ENCODE results near the gene EFR3B. TPM values are rescaled to one million over a fixed set of nuclear protein-coding genes. Genes with fewer than 3 reads are reported as not detected.

The EFR3B gene
- total and polyA plus RNA-seq, 9 donors = 0.36 to 4.5 (median 1.4) TPM

DNA sequence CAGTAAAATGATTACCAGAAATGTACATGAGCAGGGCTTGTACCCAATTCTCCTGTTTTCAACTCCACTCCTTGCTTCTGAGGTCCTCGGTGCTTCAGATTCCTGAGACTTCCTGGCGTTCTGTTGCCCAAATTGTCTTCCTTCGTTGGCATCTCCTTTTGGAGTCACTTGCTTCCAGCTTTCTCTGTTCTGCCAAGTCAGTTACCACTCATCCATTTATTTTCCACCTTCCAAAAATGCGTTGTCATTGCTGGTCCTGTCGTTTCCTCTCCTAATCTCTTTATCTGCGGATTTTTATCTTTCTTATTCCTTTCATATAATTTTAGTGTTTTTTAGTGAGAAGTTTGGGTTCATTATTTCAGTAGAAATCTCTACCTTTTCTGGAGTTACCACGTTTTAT lies 18.5 kb upstream of the EFR3B start:
- TF ChIP-seq EP300 (IDR thresholded peaks at IDR 0.05) (no peak), POLR2A (IDR thresholded peaks at IDR 0.05) (no peak)
- TF ChIP-seq, protein P1, sequence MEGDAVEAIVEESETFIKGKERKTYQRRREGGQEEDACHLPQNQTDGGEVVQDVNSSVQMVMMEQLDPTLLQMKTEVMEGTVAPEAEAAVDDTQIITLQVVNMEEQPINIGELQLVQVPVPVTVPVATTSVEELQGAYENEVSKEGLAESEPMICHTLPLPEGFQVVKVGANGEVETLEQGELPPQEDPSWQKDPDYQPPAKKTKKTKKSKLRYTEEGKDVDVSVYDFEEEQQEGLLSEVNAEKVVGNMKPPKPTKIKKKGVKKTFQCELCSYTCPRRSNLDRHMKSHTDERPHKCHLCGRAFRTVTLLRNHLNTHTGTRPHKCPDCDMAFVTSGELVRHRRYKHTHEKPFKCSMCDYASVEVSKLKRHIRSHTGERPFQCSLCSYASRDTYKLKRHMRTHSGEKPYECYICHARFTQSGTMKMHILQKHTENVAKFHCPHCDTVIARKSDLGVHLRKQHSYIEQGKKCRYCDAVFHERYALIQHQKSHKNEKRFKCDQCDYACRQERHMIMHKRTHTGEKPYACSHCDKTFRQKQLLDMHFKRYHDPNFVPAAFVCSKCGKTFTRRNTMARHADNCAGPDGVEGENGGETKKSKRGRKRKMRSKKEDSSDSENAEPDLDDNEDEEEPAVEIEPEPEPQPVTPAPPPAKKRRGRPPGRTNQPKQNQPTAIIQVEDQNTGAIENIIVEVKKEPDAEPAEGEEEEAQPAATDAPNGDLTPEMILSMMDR (IDR thresholded peaks at IDR 0.05) = no peak
- Histone ChIP-seq H3K4me1 (ENCODE audit: insufficient read depth) (no peaks in the 10 kb centered on the region), H3K27ac (no peak overlapping the region), H3K9me3 (no peaks in the 10 kb centered on the region), H3K27me3 (no peaks in the 10 kb centered on the region), H3K36me3 (no peaks in the 10 kb centered on the region), H3K4me3 (no peak overlapping the region)
- 77 to 86% (median 78%) methylated on average over 7 of the region's 7 CpGs for WGBS, 3 donors
- no peak for DNase-seq
- intact Hi-C loops (cut with DNase I) = loop anchor here in 1 of 4 donors (5.0 kb wide), 1 partner anchor 116 kb away; no protein-coding TSS in a partner anchor

DNA sequence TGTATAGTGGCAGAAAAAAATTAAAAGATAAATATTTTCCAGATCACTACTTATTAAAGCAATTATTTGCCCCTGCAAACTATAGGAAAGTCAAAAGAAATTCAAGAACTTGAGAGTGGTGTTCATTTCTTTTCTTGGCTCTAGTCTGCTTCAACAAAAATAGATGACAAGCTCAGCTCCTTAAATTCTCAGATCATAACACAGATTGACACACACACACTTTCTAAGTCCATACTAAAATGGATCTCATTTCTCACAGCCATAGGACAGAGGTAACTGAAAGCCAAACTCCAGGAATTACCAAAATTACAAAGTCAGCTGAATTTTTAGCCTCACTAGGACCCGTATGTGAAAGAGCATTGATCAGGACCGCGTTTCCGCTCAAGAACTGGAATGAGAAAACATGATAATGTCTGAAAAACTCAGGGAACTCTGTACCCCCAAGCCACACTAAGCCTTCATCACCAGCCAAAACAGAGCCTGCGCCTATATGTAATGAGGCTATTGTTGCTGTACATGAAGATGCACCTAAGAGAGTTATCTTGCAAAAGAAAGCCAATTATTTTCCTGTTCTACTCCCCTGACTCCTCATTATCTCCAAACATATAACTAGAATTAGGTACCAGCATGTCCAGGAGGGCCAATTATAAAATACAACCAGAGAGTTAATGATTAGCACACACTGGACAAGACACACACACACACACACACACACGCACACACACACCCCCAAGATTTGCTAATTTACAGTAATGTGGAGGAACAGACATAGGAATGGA lies 16.5 kb upstream of the EFR3B start:
- intact Hi-C loops (cut with DNase I) = no loop called here
- no peaks in the 10 kb centered on the region for H3K36me3 ChIP-seq
- no peak overlapping the region for H3K4me3 ChIP-seq
- DNase-seq = no peak
- no peaks in the 10 kb centered on the region for H3K4me1 ChIP-seq (ENCODE audit: insufficient read depth)
- H3K27me3 ChIP-seq = no peaks in the 10 kb centered on the region
- H3K9me3 ChIP-seq = no peaks in the 10 kb centered on the region
- WGBS, 3 donors = 65 to 78% (median 69%) methylated on average over 6 of the region's 6 CpGs
- no peak for TF ChIP-seq POLR2A (IDR thresholded peaks at IDR 0.05)
- TF ChIP-seq, protein P1 (IDR thresholded peaks at IDR 0.05) = no peak
- TF ChIP-seq EP300 (IDR thresholded peaks at IDR 0.05) = no peak
- H3K27ac ChIP-seq = no peak overlapping the region

DNA sequence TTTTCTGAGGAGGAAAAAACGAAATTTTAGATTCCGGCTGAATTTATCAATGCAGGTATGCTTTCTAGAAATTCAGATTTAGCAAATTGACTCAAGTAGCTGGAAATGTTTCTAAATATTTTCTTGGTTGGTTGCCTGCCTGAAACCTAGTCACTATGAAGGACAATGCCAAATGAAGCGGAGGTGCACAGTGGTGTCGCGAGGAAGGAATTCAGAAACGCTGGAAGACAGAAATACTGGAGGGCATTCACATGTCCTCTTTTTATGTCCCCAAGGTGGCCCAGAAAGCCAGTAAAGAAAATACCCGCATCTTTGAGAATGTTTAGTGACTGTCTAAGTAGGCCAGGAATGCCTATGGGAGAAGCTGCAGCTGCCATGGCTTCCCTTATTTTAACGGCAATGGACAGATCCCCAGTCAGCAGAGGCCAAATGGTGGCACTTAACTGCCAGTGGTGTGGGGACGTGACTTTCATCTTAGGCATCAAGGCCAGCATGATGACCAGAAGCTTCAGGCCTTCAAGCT lies 15.8 kb upstream of the EFR3B start:
- TF ChIP-seq EP300 (IDR thresholded peaks at IDR 0.05) (no peak), POLR2A (IDR thresholded peaks at IDR 0.05) (no peak)
- TF ChIP-seq, protein P1 (IDR thresholded peaks at IDR 0.05) = no peak
- Histone ChIP-seq H3K36me3 (no peaks in the 10 kb centered on the region), H3K27ac (no peak overlapping the region), H3K4me1 (ENCODE audit: insufficient read depth) (no peaks in the 10 kb centered on the region), H3K27me3 (no peaks in the 10 kb centered on the region), H3K9me3 (no peaks in the 10 kb centered on the region), H3K4me3 (no peak overlapping the region)
- WGBS, 3 donors = 87 to 93% (median 93%) methylated on average over 9 of the region's 9 CpGs
- intact Hi-C loops (cut with DNase I) = no loop called here
- DNase-seq = no peak

DNA sequence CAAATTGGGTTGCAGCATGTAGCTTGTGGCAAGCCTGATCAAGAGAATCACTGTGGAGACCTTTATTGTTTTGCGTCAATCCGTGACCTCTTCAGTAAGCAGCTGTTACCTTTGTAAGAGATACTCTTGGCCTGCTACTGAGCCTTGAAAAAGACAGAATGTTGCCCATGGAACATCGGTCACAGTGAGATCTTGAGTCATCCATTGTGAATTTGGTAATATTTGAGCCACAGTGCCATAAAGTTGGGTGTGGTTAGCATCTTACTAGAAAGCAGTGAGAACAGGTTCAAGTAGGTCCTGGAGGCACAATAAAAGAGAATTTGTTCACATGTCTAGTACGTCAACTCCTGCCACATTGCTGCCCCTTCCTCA lies 12.7 kb upstream of the EFR3B start:
- H3K4me1 ChIP-seq (ENCODE audit: insufficient read depth) = no peaks in the 10 kb centered on the region
- intact Hi-C loops (cut with DNase I) = no loop called here
- no peaks in the 10 kb centered on the region for H3K27me3 ChIP-seq
- H3K4me3 ChIP-seq = no peak overlapping the region
- H3K9me3 ChIP-seq = no peaks in the 10 kb centered on the region
- no peak overlapping the region for H3K27ac ChIP-seq
- TF ChIP-seq EP300 (IDR thresholded peaks at IDR 0.05) = no peak
- TF ChIP-seq POLR2A (IDR thresholded peaks at IDR 0.05) = no peak
- TF ChIP-seq, protein P1 (IDR thresholded peaks at IDR 0.05) = no peak
- 72 to 74% (median 72%) methylated on average over 4 of the region's 4 CpGs for WGBS, 3 donors
- H3K36me3 ChIP-seq = no peaks in the 10 kb centered on the region
- DNase-seq = no peak

Data from ovary (tissue), 9 donors.